Skin of body (tissue), 2 donors: ENCODE results near the gene FANCC. TPM values are rescaled to one million over a fixed set of nuclear protein-coding genes. Genes with fewer than 3 reads are reported as not detected.

Source experiments
- DNase-seq: peaks from one replicate; lab custom pipeline; 2025; lab: John Stamatoyannopoulos, UW
- total RNA-seq: library from RNA; depleted of rRNA; stranded (reverse); fragments of >200 nt; gene quantifications from one replicate; pipeline ENCODE4 v1.2.3, GENCODE V29; 2014

Gene FANCC
- total RNA-seq, 1 donor from 2014 or later: 16.1 TPM

GRCh38 chr9:95148208-95148520 is 169.3 kb downstream of the FANCC start:
- DNase-seq: no peak

- peak; percentile 28 for DNase-seq
Measured at GRCh38 chr9:95147452-95148207, 169.9 kb downstream of the FANCC start.

GRCh38 chr9:95143591-95144561 is 173.6 kb downstream of the FANCC start:
- peak; percentile 97 for DNase-seq

GRCh38 chr9:95142728-95143127 is 174.8 kb downstream of the FANCC start:
- DNase-seq: no peak

GRCh38 chr9:95142315-95142714 is 175.2 kb downstream of the FANCC start:
- DNase-seq: no peak

GRCh38 chr9:95140821-95141220 is 176.7 kb downstream of the FANCC start:
- DNase-seq: no peak

GRCh38 chr9:95139126-95139525 is 178.4 kb downstream of the FANCC start:
- no peak for DNase-seq

GRCh38 chr9:95138474-95138873 is 179.0 kb downstream of the FANCC start:
- DNase-seq: no peak

GRCh38 chr9:95137587-95138145 is 179.8 kb downstream of the FANCC start:
- DNase-seq: no peak

- DNase-seq: no peak
Measured at GRCh38 chr9:95135756-95136155, 181.8 kb downstream of the FANCC start.

- DNase-seq: no peak
Measured at GRCh38 chr9:95134457-95134881, 183.0 kb downstream of the FANCC start.

- no peak for DNase-seq
Measured at GRCh38 chr9:95133325-95133705, 184.2 kb downstream of the FANCC start.

- no peak for DNase-seq
Measured at GRCh38 chr9:95132366-95133324, 184.9 kb downstream of the FANCC start.

GRCh38 chr9:95131023-95131943 is 186.2 kb downstream of the FANCC start:
- DNase-seq: peak; percentile 77

- DNase-seq: no peak
Measured at GRCh38 chr9:95130484-95130883, 187.0 kb downstream of the FANCC start.

GRCh38 chr9:95129476-95130291 is 187.8 kb downstream of the FANCC start:
- DNase-seq: no peak

GRCh38 chr9:95128177-95128524 is 189.4 kb downstream of the FANCC start:
- no peak for DNase-seq

- peak; percentile 53 for DNase-seq
Measured at GRCh38 chr9:95127249-95128176, 190.0 kb downstream of the FANCC start.
